CD4-positive, alpha-beta T cell treated with Interleukin-17A for 1 hour (primary cell): ENCODE measurements around the gene ZEB1.

Source experiments
- DNase-seq: peaks from one replicate; pipeline ENCODE4 v3.0.0-alpha.2; 2020

ZEB1 gene

DNA sequence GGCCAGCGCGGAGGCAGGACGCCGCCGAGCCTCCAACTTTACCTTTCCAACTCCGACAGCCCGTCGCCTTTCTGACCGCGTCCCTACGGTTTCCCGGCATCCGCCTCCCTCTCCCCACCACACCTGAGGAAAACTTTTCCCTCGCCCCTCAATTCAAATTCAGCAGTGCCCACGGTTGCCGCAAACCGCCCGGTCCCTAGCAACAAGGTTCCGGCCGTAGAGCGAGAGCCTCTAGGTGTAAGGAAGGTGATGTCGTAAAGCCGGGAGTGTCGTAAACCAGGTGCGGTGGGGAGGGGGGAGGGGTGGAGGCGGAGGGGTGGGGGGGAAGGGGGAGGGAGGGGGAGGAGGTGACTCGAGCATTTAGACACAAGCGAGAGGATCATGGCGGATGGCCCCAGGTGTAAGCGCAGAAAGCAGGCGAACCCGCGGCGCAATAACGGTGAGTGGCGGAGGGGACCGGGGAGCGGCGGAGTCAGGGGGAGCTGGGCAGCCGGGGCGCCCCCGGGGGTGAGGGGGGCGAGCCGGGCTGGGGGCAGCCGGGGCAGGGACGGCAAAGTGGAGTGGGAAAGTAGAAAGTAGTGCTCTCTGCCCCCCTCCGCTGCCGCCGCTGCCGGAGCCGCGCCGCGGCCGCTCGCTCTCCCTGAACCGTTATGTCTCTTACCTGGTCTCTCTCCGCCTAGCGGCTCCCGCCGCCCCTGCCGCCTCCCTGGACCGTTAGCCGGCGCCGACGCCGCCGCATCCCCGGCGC, at the start of gene ZEB1:
Gene ZEB1 (plus strand): TSS at position 363 of the 748 bp plus-strand sequence. CDS start 19 bp downstream, at position 382.
- peak; percentile 95 for DNase-seq

DNA sequence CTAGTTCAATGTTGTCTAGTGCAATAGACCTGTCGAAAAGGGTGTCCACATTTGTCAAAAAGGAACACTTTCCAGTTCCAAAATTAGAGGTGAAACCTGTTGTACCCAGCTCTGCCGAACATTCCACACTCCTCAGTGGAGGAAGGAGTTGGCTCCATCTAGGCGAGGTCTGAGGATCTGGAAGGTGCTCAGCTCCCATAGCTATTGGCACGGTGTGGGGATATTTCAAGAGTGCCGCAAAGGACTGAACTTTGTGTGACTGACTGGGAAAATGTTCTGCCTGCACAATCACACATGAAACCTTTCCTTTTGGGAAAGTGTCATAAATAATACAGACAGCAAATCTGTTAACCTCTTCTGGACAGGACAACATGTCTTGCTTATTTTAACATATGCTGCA, 48.1 kb upstream of the ZEB1 start:
- no peak for DNase-seq

DNA sequence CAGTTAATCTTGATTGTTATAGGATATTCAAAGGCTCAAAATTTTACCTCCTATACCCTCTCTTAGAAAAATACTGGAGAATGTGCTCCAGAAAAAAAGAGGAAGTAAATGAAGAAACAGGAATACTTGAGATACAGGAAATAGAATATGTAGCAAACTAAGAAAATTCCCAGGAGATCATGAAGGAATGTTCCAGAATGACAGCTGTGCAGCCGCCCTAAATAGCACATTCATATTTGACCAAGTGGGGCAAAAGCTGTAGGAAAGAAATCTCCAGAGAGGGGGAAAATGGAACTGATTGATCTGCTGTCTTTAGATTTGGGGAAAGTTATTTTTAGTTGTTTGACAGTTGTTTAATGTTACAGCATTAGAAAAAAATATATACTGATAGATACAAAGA, 46.2 kb upstream of the ZEB1 start:
- no peak for DNase-seq

DNA sequence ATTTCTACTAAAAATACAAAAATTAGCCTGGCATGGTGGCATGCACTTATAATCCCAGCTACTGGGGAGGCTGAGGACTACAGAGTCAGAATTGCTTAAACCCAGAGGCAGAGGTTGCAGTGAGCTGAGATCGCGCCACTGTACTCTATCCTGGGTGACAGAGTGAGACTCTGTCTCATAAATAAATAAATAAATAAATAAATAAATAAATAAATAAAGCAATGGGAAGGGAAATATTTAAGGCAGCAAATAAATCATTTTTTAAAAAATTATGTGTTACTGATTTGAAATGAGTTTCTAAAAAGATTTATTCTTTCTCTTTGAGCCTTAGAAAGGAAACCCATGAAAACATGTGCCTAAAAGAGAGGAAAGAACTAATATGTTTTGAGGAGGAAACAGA, 45.2 kb upstream of the ZEB1 start:
- no peak for DNase-seq

DNA sequence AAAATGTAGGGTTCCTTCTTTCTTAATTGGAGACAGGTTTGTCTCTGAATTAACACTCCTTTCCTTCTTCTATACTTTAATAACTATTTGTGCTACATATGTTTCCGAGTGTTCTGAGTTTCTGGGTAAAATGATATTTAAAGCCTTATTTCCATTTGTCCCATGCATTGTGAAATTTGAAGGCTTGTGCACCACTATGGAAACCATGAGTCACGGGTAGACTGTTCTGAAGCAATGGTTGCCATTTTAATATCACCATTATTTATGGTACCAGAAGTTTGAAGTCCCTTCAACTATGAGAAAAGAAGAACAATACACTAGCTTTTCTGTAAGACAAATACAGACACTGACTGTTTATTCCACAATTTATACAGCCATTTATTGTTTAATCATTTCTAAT, 44.7 kb upstream of the ZEB1 start:
- DNase-seq = no peak

DNA sequence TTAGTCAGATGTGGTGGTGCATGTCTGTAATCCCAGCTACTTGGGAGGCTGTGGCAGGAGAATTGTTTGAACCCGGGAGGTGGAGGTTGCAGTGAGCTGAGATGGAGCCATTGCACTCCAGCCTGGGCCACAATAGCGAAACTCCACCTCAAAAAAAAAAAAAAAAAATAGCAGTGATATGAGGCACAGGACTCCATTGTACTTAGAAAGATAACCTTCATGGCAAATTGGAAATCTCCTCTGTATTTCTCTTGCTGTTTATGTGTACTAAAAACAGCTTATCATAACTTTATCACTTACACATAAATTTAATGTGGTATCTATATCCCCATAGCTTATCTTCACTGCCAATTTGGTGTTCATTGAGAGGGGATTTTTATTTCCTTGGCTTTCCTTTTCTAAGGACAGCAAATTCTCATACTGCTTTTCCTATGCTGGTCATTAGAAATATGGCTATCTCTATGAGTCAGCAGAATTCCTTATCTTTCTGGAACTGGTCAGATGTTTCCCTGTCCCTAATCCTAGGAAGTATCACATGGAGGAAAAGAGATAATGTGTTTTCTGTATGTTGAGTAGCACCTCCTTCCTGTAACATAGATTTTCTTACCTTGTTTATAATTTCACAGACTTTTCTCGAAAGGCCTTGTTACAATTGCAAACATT, 40.6 kb upstream of the ZEB1 start:
- no peak for DNase-seq

DNA sequence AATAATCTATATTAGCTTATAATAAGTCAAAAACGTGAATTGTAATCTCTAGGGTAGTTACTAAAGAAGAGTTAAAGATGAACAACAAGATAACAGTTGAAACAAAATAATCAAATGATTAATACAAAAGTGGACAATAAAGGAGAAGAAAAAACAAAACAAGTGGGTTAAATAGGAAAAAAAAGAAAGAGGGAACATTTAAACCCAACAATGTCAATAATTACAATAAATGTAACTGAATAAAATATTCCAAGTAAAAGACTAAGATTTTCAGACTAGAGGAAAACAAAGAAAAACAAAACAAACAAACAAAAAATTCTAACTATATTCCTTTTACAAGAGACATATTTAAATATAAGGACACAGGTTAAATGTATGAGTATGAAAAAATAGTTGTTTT, 38.0 kb upstream of the ZEB1 start:
- no peak for DNase-seq

DNA sequence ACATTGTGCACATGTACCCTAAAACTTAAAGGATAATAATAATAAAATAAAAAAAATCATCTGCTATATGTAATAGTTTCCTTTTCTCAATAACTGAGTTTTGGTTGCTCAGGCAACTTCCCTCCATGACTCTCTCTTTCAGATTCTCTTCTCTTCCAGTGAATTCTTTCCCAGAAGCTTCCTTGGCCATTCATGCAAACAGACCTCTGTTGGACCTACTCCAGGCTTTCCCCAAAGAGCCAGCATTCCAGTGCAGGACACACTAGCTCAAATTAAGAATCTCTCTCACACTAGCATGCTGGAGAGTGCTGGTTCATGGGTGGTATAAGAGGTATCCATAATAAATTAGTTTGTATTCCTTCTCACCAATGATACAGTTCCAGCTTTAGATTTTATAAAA, 31.0 kb upstream of the ZEB1 start:
- no peak for DNase-seq

DNA sequence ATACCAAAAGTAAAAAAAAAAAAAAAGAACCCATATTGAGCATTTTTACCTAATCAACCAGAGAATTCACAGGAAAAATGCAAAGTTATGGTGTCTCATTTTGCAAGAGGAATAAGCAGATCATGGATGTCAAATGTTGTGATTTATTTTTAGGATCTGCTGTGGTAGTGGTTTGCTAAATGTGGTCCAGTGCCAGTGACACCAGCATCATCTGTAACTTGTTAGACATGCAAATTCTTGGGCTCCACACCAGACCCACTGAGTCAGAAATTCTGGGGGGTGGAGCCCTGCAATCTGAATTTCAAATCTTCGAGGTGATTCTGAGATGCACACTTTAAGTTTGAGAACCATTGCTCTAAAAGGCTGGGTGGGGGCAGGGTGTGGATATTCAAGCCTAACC, 30.1 kb upstream of the ZEB1 start:
- no peak for DNase-seq

DNA sequence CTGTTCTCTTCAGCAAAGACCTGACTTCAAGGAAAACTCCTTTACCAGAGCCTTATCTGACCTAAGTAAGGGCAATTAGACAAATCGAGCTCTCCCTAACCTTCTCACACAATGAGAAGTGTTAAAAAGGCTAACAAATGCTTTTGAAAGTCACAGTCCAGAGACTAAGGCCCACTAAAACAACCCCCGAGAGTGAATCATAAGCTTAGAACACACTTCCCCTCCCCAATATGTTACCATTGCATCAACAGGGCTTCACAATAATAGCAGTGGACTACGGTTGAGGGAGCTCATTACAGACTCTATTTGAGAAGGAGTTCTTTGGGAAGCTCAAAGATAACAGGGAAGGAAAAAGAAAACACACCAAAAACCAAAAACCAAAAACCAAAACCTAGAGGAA, 28.6 kb upstream of the ZEB1 start:
- DNase-seq = no peak

DNA sequence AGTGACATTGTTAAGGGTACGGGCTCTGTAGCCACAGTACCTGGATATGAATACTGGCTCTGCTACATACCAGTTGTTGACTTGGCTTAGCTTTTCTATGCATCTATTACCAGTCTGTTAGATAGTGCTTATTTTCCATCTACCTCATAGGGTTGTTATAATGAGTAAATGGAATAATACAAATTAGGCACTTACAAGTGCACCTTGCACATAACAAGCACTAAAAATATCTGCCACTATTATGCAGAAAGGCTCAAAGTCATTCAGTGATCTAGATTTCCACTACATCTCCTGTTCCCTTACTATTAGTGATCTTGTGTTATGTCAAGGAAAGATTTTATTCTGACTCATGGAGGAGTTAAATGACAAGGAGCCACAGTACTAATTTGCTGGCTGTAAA, 27.9 kb upstream of the ZEB1 start:
- no peak for DNase-seq

DNA sequence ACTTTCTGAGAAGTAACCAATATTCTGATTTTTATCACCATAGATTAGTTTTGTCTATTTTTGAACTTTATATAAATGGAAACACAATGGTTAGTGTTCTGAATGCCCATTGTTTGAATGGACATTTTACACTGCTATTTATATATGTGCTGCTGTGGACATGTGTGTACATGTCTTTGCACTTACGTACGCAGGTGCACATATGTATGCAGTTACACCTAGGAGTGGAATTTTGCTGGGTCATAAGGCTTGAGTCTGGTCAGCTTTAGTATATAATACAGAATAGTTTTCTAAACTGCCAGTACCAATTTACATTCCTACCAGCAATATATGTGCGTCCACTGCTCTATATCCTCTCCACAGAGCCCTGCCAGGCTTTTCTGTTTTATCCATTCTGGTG, 24.5 kb upstream of the ZEB1 start:
- no peak for DNase-seq

DNA sequence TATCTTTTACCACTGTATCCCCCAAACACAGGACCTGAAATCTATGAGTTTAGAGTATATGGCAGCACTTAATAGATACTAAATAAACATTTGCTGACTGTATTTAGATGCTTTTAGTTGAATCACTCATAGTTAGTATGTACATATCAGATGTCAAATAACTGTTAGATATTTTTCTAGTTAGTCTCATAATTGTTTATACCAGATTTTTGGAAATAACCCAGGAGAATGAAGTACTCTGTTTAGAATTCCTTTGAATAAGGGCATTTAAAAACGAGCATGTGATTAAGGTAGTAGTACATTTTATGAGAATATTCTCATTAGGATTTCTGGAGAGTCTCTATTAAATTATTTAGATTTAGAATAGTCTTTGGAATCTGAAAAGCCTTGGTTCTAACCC, 22.3 kb upstream of the ZEB1 start:
- DNase-seq = no peak

DNA sequence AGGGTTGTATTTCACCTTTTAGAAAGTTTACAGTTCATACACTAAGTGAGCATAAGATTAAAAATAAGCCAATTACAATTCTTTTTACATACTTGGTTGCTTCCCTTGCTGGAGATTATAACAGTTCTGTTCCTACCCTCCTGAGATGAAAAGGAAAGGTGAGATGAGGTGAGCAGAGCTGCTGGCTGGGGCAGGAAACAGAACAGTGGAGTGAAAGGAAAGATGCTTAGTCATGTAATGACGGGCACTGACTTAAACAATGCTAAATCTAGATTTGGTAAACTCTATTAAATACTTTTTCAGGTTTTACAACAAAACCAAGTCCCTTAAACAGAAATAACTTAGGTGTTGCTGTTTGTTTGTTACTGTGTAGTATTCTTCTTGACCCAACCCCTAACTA, 19.9 kb upstream of the ZEB1 start:
- DNase-seq = no peak

DNA sequence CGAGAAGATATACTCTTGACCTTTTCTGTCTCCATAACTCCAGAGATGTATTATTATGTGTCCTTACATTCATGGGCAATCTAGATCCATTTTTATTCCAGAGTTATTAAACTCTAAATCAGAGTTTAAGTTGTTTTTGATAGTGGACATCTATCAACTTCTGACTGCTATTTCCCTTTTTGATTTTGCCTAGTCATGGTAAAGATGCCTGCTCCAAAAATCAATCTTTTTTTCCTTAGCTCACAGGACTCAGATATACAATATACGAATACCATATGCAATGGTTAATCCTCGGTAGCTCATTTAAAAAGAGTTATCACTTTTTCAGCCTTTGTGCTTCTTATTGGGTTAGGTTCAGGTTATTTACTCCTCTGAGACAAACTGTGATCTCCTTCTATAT, 15.8 kb upstream of the ZEB1 start:
- DNase-seq = no peak

DNA sequence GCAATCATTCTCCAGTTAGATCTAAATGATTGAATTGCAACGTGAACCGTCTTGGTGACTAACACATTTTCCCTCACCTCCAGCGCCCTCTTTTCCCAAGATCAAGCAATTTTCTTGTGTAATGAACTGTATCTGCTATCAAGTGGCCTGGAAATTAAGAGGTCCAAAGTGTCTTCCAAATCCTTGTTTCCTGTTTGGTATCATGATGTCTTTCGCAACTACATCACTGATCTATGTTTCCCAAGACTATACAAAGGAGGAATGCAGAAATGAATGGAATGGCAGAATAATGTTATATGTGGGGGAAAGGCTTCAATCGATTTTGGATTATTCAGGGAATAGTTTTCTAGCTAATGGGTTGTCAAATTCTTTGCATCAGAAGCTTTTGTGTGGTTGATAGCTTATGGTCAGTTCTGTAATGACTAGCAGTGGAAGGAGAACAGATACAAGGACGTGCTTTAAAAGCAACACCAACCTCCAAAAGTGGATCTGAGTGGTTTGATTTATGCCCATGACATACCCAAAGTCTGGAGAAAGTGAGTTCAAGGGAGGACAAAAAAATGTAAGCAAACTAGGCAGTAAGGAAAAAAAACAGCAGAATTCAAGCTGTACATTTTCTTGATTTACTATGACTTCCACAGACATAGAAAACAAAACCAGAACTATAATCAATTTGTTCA, 14.6 kb upstream of the ZEB1 start:
- DNase-seq = no peak

DNA sequence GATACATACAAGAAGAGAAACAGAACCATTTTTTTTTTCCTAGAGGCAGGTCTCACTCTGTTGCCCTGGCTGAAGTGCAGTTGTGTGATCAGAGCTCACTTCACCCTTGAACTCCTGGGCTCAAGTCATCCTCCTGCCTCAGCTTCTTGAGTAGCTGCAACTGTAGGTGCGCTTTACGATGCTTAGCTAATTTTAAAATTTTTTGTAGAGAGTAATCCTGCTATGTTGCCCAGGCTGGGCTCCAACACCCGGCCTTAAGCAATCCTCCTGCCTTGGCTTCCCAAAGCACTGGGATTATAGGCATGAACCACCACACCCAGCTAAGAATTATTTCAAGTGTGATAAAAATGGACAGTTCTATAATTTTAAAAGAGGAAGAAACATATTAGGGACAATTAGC, 5.6 kb upstream of the ZEB1 start:
- no peak for DNase-seq

DNA sequence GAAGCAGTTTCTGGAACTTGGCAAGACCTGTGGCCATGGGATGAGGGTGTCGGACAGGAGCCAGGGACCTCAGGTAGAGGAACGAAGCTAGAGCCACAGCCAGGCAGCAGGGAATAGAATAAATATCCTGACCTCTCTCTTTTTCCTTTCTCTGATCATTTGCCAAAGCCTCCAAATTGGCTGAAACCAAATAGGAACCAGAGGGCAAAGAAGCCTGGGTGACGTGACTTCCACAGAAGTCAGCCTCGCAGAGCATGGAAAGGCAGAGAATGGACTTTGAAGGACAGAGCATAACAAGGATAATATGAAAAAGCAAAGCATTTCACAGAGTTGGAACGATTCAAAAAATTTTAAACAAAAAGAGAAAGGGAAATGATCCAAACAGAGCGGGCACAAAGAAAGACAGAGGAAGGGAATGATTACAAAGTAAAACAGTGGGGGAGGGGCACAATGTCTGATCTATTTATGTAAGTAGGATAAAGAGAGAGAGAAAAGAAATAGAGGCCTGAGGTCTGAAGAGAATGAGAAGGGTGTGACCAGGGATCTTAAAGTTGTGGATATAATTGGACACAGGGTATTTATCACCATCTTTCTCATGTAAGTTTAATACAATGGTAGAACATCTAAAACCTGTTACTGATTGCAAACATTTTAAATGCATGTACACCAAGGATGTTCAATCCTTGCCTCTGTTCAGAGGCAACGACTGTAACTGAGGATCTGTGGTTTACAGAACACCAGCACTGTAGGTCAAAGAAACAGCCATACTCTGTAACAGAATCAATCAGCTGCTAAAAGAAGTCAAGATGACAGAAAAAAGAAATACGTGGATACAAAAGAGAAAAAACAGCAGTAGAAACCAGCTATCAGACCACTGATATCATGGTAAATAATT, 4.5 kb upstream of the ZEB1 start:
- DNase-seq = no peak

DNA sequence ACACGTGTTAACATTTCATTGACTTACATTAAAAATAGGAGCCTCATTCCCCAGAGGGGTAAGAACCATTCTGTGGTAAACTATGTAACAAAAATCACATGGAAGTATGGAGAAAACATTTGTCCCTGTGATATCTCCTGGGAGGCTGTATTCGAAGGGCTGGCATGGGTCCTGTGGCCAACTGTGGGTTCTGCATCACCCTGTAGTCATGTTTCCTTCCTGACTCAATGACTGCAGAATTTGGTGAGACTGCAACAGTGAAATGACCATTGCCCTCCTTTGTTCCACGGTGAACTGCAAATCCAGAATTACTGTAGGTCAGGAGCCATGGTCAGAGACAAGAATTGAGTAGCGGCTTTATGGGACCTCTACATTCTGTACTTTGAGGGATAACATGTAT, 3.6 kb upstream of the ZEB1 start:
- no peak for DNase-seq

DNA sequence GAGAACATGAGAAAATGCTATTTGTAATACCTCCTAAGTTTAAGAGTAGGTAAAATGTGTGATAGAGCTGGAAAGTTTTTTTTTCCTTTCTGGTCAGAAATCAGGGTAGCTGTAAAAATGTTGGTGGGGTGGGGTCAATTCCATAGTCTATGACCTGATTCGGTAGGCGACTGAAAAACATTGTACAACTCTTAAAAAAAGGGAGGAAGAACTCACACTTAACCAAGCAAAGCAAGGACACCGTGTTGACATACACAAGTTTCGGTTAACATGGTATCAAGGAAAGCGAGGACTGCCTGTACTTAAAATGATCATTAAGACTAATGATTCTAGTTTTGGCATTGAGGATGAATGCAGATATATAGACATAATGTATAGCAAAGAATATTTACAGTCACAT, 1.8 kb upstream of the ZEB1 start:
- DNase-seq = no peak

DNA sequence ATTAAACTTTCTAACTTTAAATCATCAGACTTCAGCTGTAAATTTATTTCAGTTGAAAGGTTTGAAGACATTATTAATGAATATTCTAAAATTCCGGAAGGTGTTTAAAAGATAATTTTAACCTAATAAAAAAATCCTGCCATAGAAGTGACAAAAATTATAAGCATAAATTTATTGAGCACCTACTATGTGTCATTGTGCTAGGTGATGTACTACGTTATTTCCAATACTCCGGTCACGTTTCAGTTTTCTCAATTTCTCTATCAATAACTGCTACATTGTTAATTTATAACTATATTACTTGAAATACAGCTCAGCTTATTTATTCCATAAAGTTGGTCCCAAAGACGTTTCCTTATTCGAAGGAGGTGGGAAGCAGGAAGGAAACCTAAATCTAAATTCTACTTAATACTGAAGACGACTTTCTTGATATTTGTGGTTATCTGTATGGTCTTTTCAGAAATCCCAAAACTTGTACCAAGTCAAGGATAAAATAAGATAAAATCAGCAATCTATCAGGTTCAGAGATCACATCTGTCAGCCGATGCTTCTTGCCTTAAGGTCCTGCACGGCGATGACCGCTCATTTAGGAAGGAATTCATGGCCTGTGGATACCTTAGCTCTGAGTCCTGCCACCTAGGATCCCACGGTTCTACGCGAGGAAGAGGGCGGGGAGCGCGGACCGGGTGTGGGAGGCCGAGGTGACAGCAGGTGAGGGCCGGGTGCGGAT, 1.2 kb upstream of the ZEB1 start:
- DNase-seq = no peak

DNA sequence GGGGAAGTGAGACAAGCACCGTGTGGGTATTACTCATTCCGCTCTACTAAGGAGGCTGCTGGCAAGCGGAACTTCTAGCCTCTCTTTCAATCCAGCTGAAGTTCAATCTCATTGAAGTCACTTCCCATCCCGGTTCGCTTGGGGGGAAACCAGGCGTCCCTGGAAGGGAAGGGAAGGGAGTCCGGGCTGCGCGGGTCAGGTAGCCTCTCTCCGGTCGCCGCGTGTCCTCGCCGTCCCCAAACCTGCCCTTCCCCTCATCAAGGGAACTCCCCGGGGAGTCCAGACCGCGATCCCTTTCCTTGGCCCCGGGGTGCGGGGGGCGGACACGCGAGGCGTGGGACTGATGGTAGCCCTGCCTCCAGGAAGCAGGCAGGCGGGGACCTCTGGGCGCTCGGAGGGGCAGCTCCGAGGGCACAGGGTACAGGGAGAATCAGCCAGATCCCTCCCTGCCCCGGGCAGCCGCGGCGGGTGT, 598 bp upstream of the ZEB1 start:
- DNase-seq = peak; percentile 79
